ENCODE results near the gene ULK1. TPM values are rescaled to one million over a fixed set of nuclear protein-coding genes. Genes with fewer than 3 reads are reported as not detected.

ULK1 gene
- total RNA-seq = 6.3 and 7.4 TPM in 2 replicates

GRCh38 chr12:131894313-131894860 is at the start of gene ULK1:
ULK1 (plus strand) TSS chr12:131894622; CDS start chr12:131895002, 380 bp downstream.

GRCh38 chr12:131928711-131929580 is 34.5 kb downstream of the ULK1 start, which contains the start of gene PUS1:
PUS1 (plus strand) TSS chr12:131929276; CDS start chr12:131929723, 447 bp downstream.

GRCh38 chr12:131949431-131950181 is 55.2 kb downstream of the ULK1 start, which contains the start of gene EP400:
EP400 (plus strand) TSS chr12:131949942; CDS start chr12:131960620, 10,678 bp downstream.

Other genes starting within 250 kb of the ULK1 start
- 16.7 and 18.3 TPM in 2 replicates for gene SFSWAP, start 183.5 kb upstream of the ULK1 start, total RNA-seq
- 7.9 and 10.5 TPM in 2 replicates for gene MMP17, start 66.2 kb upstream of the ULK1 start, total RNA-seq
- gene PUS1, start 34.7 kb downstream of the ULK1 start, total RNA-seq = 4.8 and 8.3 TPM in 2 replicates
- 7.2 and 9.6 TPM in 2 replicates for gene EP400, start 55.3 kb downstream of the ULK1 start, total RNA-seq
- 5.6 and 6.4 TPM in 2 replicates for gene DDX51, start 249.7 kb downstream of the ULK1 start, total RNA-seq
- gene NOC4L, start 249.8 kb downstream of the ULK1 start, total RNA-seq = 6.5 and 10.1 TPM in 2 replicates